ENCODE data around the gene UNC5B. TPM values are rescaled to one million over a fixed set of nuclear protein-coding genes. Genes with fewer than 3 reads are reported as not detected.

The UNC5B gene
- total RNA-seq, 1 donor from 2014 or later, result 4.1 TPM

DNA sequence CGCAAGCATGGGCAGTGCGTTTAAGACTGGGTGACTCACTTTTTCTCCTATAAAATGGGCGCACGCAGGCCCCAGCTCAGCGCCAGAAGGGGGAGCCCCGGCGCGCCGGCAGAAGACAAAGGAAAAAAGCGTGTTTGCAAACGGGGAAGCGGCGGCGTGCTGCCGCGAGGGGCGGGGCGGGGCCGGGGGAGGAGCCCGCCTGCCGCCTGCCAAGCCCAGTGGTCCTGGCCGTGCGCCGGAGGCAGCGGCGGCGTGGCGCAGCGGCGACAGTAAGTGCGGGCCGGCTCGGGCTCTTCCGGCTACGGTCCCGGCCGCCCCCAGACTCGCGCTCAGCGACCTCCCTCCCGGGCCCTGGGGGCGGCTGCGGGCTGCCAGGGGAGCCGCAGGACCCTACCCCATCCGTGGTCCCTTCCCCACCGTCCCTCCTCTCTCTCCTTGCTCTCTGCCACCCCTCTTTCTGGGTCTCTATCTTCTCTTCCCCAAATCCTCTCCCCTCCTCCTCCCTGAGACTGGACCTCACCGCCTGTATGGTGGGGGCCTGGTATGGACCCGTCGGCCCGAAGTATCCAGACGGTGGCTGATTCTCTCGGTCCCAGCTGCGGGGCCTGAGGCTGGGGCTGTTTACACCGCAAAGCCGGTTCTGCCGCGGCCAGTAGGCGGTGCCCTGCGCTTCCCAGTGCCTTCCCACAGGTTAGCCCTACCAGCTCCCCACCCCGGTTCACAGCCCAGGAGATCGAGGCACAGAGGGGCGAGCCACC is 106.9 kb downstream of the UNC5B start, which contains the start of gene SLC29A3:
Gene SLC29A3 (plus strand): TSS at position 218 of the 758 bp plus-strand sequence. CDS start 51 bp downstream, at position 269.
- ATAC-seq (peak; percentile 88), DNase-seq (ENCODE audit: low spot score) (peak; percentile 89)
- intact Hi-C loops (cut with DNase I), result loop anchor here (10.0 kb wide), 2 partner anchors 246 to 576 kb away; no protein-coding TSS in a partner anchor

- DNase-seq (ENCODE audit: low spot score), result no peak
- intact Hi-C loops (cut with DNase I), result loop anchor here (10.0 kb wide), 2 partner anchors 245 to 575 kb away; no protein-coding TSS in a partner anchor
- ATAC-seq, result no peak
Observed at GRCh38 chr10:71319800-71320392, 107.5 kb downstream of the UNC5B start.

GRCh38 chr10:71320592-71320991 is 108.2 kb downstream of the UNC5B start:
- intact Hi-C loops (cut with DNase I), result no loop called here
- no peak for ATAC-seq
- no peak for DNase-seq (ENCODE audit: low spot score)

- DNase-seq (ENCODE audit: low spot score) (no peak), ATAC-seq (no peak)
- intact Hi-C loops (cut with DNase I), result no loop called here
Observed at GRCh38 chr10:71321386-71321785, 109.0 kb downstream of the UNC5B start.

DNA sequence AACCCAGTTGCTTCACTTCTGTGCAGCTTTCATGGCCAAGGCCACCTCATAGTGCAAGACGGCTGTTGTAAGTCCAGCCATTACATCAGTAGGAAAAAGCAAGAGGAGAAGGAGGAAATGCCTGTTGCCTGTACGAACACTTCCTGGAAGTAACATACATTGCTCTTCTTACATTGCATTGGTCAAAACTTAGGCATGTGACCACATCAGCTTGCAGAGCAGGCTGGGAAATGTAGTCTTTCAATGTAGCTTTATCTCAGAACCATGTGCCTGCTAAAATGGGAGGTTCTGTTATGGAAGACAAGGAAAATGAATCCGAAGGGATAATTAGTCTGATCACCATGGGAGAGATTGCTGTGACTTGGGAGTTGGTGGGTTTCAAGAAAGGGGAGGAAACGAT is 111.0 kb downstream of the UNC5B start:
- DNase-seq (ENCODE audit: low spot score), result no peak
- intact Hi-C loops (cut with DNase I), result no loop called here
- no peak for ATAC-seq

DNA sequence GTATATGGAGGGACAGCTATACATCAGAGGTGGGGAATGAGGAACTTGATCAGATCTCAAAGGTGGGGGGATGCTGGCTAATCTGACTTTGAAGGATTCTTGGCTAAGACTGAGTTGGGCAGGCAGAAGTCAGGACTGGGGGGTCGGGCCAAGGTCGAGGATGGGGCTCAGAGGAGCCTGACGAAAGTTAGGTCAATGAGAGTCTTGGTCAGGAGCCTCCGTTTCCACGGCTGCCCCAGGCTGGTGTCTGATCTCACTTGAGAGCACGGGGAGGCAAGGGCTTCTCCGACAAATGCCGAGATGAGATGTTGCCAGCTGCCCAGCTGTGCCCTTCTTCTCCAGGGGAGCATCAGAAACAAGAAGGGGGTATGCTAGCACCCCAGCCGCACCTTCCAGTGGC is 112.4 kb downstream of the UNC5B start:
- DNase-seq (ENCODE audit: low spot score) (no peak), ATAC-seq (no peak)
- intact Hi-C loops (cut with DNase I), result no loop called here

DNA sequence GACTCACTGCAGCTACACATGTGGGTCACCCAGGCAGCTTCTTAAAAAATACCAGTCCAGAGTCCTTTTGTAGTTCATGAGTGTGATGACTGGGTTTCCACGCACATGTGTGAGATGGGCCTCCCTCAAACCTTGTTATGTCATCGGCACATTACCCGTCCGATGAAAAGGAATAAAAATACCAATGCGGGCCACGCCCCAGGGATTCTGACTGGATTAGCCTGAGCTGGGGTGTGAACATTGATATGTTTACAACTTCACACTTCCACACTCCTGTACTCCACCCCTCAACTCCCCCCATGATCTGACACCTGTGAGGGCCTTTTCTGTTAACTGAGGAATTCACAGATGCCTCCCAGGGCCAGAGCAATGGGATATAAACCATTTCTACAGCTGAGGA is 112.9 kb downstream of the UNC5B start:
- DNase-seq (ENCODE audit: low spot score), result no peak
- ATAC-seq, result no peak
- intact Hi-C loops (cut with DNase I), result no loop called here

DNA sequence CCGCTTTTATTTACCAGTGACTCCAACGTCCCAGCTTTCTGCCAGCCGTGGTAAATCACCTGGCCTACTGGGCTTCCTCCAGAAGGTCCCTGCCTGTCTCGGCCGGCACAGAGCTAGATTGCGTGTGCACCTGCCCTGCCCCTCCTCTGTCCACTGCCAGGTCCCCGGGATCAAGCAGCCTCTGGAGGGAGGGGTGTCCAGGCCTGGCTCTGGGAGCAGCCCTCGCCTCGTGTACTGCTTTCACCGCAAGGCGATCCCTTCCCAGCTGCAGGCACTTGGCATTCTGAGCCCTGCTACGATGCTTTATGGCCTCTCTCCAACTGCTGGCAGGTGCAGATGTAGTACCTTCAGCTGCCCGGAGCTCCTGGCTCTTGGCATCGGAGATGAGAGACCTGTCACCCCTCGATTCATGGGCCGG is 114.1 kb downstream of the UNC5B start:
- intact Hi-C loops (cut with DNase I), result no loop called here
- DNase-seq (ENCODE audit: low spot score), result no peak
- ATAC-seq, result no peak

DNA sequence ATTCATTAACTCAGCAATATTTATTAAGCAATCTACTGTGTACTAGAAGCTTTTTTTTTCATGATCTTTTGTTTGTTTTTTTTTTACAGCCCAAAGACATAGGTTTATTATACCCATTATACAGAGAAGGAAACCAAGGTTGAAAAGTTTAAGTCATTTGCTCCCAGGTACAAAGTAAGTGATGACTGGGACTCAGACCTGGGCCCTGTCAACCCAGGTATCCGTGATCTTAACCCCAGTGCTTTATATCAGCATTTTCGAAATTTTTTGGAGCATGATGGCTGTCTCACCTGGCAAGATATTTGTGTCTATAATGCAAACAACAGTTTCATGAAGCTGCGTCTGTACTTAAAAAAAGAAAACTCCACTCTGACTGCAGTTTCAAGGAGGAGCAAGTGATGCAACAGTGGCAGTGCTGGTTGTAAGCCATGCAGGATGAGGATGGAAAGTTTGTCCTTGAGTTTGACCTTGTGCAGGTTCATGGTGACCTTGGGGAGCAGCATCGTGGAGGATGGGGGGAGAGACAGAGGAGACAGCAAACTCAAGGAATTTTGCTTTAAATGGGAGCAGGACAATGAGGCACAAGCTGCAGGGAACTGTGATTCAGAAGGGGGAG is 118.5 kb downstream of the UNC5B start:
- ATAC-seq, result no peak
- DNase-seq (ENCODE audit: low spot score), result no peak
- intact Hi-C loops (cut with DNase I), result no loop called here

- ATAC-seq (no peak), DNase-seq (ENCODE audit: low spot score) (no peak)
- intact Hi-C loops (cut with DNase I), result no loop called here
Observed at GRCh38 chr10:71331736-71332135, 119.4 kb downstream of the UNC5B start.

DNA sequence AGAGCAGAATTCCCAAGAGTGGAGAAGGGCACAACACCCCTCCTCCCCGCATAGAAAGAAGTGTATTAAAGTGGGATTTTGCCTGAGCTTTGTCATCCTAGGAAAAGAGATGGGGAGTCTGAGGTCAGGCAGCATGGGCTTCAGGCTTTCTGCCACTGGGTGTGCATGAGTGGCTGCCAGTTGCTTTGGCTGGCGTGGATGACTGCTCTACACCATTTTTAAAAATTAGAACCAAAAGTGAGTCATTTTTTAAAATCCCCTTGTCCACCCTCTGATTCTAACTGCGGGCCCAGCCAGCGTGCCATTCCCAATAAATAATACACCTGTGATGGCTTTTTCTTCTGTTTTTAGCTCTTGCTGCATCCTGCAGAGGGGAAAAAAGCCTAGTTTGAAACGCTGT is 120.1 kb downstream of the UNC5B start:
- intact Hi-C loops (cut with DNase I), result no loop called here
- ATAC-seq (no peak), DNase-seq (ENCODE audit: low spot score) (no peak)

DNA sequence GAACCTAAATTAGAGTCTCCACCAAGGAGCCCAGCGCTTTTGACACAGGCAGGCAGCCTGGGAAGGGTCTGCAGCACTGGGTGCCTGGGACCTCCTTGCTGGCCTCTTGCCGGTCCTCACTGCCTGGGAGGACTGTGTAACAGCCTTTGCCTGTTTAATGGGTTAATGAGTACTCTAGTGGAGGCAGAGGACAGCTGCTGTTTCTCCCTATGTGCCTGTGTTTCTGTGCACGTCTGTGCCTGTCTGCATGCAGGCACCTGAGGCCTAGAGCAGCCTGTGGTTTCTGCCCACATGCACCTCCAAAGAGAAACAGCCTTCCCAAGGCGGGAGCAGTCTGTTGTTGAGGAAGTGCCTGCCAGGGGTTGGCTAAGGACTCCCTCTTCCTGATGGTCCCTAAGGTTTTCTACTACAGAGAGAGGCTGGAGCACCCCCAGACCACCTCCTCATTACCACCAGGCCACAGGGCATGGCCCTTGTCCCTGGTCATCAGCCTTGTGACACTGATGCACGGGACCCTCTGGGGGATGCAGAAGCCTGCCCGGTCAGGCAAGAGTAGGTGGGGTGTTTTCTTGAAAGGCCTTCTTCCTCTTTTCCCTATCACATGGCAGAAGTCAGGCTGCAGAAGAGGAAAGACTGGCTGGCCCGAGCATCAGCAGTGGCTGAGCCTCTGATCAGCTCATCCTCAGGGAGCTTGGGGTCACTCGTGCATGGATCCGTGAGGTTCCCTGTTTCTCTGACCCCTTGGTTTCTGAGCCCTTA is 120.9 kb downstream of the UNC5B start:
- DNase-seq (ENCODE audit: low spot score) (no peak), ATAC-seq (peak; percentile 65)
- intact Hi-C loops (cut with DNase I), result no loop called here

DNA sequence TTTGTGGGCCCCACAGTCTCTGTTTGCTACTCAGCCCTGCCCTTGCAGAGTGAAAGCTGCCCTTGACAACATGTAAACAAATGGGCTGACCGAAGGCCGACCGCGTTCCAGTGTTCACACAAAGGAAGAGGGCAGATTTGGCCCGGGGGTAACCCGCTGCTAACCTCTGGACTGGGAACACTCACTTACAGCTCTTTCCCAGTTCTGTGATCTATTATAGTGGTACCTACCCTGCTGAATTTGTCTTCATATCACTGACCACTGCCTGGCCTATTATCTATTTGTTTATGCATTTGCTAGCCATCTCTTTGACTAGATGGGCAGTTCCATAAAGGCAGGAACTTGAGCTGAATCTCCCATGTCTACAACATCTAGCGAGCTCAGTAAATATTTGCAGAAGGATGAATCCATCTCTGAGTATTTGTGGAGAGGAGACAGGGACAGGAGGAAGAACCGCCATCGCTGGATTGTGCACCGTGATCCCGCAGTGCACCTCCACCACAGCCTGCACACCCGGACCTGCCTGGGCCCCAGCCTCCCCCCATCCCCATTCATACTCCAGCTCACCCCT is 121.9 kb downstream of the UNC5B start:
- intact Hi-C loops (cut with DNase I), result no loop called here
- ATAC-seq (no peak), DNase-seq (ENCODE audit: low spot score) (no peak)

DNA sequence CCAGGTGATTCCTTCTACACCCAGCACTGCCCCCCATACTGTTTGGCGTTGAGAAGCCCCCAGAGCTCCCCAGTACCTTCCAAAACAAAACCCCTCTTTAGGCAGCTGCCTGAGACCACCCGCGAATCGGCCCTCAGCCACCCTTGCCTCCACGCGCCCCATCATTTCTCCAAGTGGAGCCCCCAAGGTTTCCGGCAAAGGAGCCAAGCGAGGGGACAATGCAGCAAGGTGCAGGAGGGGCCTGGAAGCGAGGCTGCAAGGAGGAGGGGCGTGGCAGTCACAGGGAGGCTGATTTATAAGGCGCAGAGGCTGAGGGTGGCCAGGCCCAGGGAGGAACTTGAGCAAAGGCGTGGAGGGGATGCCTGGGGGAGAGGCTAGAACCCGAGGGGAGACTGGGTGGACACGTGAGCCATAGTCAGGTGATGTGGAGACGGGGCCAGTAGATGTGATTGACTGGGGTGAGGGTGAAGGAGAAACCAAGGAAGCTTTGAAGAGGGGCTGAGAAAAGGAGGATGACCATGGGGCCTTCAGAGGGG is 122.9 kb downstream of the UNC5B start:
- intact Hi-C loops (cut with DNase I), result no loop called here
- ATAC-seq (no peak), DNase-seq (ENCODE audit: low spot score) (no peak)

DNA sequence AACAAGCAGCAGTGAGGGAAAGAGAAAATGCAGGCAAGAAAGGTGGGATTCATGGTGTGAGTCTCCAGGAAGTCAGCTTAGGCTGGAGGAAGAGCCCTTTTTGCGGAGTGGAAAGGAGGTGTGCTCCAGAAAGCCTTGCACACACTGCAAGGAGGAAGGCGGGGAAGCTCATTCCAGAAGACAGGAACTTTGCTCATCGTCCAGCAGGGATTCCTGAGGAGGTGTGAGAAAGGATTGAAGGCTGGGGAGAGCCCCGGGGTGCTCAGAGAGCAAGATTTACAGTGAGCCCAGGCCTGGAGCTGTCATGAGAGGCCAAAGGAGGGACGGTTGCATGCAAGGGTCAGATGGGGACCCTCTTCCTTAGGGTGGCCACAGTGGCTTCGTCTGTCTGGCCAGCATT is 124.3 kb downstream of the UNC5B start:
- intact Hi-C loops (cut with DNase I), result no loop called here
- DNase-seq (ENCODE audit: low spot score), result no peak
- no peak for ATAC-seq

DNA sequence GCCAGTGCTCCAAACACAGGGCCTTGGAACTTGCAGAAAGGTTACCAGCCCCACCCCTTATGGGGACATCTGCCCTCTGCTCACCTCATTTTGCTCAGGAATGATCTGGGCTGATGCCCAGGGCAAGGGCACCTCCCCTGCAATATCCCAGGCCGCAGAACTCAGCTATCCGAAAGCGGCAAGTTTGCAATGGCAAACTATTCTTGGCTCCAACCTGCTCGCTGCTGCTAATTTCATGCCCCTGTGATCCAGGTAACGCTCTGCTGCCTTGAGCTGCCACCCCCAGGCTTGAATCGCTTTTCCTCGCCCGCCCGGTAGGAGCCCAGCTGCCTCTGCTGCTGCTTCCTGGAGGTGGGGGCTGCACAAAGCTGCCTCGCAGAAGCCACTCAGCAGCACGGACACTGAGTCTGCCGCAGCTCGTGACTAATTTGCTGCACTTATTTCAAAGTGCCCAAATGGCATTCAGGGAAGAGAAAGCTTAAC is 124.9 kb downstream of the UNC5B start:
- intact Hi-C loops (cut with DNase I), result no loop called here
- DNase-seq (ENCODE audit: low spot score) (no peak), ATAC-seq (no peak)

DNA sequence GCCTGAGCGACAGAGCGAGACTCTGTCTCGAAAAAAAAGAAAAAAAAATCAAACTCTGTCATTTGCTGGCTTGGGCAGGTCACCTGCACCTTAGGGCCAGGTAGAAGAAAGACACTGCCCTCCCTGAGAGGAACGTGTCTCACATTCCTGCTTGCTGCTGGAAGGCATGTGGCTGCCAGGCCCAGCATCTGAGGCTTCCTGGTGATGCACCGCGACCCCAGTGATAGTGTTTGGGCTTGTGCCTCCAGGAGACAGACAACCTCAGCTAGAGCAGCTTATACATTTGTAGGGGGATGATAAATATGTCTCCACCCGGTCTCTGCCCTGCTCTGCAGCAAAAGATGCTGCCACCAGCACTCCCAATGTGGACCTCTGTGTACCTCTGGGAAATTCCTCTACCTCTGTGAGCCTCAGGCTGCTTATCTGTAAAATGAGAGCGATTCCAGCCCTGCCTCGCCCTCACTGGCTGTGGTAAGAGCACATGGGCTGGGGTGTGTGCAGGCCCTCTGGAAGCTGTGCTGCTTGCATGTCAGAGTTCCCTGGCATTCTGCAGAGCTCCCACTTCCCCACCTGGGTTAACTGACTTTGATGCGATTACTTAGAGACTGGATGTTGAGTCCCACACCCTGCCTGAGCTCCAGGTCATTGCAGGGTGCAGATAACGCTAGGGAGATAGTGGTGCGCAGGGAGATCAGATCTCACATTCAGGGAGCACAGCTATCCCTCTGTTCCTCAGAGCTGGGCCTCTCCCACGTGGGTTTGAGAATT is 126.5 kb downstream of the UNC5B start:
- intact Hi-C loops (cut with DNase I), result no loop called here
- ATAC-seq, result no peak
- no peak for DNase-seq (ENCODE audit: low spot score)

Measured in sciatic nerve (tissue), 2 donors.